ENCODE results near the gene TNFAIP8L2.
"Not testable (repeated sequence)": the region's sequence is repeated elsewhere in the genome, so short reads cannot be mapped to it uniquely, and the experiment has no call there.

TNFAIP8L2 gene

GRCh38 chr1:151193304-151193703 is 36.9 kb downstream of the TNFAIP8L2 start:
- no peak for DNase-seq

GRCh38 chr1:151193856-151194255 is 37.4 kb downstream of the TNFAIP8L2 start:
- DNase-seq = no peak

DNA sequence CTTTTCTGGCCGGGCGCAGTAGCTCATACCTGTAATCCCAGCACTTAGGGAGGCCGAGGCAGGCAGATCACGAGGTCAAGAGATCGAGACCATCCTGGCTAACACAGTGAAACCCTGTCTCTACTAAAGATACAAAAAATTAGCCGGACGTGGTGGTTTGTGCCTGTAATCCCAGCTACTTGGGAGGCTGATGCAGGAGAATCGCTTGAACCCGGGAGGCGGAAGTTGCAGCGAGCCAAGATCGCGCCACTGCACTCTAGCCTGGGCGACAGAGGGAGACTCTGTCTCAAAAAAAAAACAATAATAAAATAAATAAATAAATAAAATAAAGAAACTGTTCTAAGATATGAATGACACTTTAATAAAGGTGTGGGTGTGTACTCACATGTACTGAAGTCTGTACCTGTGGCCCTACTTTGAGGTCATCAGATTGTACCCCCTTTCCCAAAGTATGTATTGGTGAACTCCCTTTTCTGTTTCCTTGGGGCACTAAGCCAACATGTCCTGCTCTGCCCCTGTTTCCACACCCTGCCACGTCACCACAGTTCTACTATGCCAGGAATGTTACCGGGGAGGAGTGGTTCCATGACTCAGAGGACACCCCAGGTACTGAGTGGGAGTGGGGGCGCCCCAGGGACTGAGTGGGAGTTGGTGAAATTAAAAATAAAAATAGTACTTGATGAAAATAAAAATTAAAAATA is 38.6 kb downstream of the TNFAIP8L2 start:
- not testable (repeated sequence) for DNase-seq

DNA sequence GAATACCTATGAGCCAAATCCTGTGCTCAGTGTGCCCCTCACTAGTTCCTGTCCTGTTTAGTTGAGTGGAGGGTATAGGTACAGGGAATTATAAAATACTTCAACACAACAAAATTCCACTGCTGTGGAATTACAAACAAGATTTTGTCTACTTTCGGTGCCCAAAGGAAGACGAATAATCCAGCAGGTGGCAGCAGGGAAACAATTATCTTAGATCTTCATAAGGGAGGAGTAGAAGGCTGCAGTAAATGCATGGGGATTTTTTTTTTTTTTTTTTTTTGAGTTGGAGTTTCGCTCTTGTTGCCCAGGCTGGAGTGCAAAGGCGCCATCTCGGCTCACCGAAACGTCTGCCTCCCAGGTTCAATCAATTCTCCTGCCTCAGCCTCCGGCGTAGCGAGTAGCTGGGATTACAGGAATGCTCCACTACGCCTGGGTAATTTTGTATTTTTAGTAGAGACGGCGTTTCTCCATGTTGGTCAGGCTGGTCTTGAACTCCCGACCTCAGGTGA is 39.9 kb downstream of the TNFAIP8L2 start:
- DNase-seq = peak; percentile 71

DNA sequence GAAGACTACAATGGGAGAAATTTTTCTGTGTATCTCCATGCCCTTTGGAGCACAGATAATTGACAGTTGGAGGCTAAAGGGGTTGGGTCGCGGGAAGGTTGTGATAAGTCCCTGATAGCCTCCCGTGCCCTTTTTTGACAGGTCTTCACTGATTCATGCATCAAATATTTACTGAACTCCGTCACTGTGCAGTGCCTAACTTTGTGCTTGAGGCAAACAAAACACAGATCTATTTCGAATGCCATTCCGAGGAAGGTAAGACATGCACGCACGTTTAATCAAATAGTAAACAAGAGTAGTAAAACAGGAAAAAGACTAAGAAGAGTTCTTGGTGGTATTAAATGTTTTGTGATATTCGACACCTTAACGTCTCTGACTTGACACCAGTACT is 41.4 kb downstream of the TNFAIP8L2 start:
- DNase-seq = no peak

GRCh38 chr1:151198254-151199127 is 42.0 kb downstream of the TNFAIP8L2 start, which contains the start of gene PIP5K1A:
Gene PIP5K1A, plus strand, starts transcription at chr1:151198552. Its CDS starts 445 bp downstream, at chr1:151198997.
- peak; percentile 99 for DNase-seq

GRCh38 chr1:151199873-151200581 is 43.6 kb downstream of the TNFAIP8L2 start:
- peak; percentile 40 for DNase-seq

GRCh38 chr1:151205381-151205965 is 49.0 kb downstream of the TNFAIP8L2 start:
- not testable (repeated sequence) for DNase-seq
